Loucy (cell line): ENCODE measurements around the gene DCAF7.

Experiments
- EZH2phosphoT487 ChIP-seq: fragments of 200-600 bp; IDR thresholded peaks from 2 replicates; pipeline ENCODE4 v1.6.1; 2018; ENCODE audit warnings: antibody characterized with exemption, mild to moderate bottlenecking, moderate library complexity, borderline replicate concordance
- TF ChIP-seq, protein P1 (sequence below): fragments of 200-600 bp; sonication (generic); conservative IDR thresholded peaks from 2 replicates; pipeline ENCODE4 v1.5.1; 2014; ENCODE audit warnings: mild to moderate bottlenecking, antibody characterized with exemption, low read length

DNA sequence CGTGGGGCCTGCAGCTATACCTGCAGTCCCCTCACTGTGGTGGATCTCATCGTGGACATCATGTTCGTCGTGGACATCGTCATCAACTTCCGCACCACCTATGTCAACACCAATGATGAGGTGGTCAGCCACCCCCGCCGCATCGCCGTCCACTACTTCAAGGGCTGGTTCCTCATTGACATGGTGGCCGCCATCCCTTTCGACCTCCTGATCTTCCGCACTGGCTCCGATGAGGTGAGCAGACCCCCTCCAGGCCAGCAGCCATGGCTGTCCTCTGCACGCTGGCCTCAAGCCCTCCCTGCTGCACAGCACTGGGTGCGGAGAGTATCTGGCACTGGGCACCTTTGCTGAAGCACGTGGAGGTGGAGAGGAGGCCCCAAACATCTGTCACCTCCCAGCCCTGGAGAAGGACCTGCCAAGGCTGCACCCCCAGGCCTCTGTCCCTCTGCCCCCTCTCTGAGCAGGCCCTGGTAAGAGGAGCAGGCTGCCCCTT lies 16.2 kb upstream of the DCAF7 start:
- TF ChIP-seq, protein P1, sequence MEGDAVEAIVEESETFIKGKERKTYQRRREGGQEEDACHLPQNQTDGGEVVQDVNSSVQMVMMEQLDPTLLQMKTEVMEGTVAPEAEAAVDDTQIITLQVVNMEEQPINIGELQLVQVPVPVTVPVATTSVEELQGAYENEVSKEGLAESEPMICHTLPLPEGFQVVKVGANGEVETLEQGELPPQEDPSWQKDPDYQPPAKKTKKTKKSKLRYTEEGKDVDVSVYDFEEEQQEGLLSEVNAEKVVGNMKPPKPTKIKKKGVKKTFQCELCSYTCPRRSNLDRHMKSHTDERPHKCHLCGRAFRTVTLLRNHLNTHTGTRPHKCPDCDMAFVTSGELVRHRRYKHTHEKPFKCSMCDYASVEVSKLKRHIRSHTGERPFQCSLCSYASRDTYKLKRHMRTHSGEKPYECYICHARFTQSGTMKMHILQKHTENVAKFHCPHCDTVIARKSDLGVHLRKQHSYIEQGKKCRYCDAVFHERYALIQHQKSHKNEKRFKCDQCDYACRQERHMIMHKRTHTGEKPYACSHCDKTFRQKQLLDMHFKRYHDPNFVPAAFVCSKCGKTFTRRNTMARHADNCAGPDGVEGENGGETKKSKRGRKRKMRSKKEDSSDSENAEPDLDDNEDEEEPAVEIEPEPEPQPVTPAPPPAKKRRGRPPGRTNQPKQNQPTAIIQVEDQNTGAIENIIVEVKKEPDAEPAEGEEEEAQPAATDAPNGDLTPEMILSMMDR = no peak
- no peak for TF ChIP-seq EZH2phosphoT487
